ENCODE results near the gene FXYD3.

Gene FXYD3, protein sequence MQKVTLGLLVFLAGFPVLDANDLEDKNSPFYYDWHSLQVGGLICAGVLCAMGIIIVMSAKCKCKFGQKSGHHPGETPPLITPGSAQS

DNA sequence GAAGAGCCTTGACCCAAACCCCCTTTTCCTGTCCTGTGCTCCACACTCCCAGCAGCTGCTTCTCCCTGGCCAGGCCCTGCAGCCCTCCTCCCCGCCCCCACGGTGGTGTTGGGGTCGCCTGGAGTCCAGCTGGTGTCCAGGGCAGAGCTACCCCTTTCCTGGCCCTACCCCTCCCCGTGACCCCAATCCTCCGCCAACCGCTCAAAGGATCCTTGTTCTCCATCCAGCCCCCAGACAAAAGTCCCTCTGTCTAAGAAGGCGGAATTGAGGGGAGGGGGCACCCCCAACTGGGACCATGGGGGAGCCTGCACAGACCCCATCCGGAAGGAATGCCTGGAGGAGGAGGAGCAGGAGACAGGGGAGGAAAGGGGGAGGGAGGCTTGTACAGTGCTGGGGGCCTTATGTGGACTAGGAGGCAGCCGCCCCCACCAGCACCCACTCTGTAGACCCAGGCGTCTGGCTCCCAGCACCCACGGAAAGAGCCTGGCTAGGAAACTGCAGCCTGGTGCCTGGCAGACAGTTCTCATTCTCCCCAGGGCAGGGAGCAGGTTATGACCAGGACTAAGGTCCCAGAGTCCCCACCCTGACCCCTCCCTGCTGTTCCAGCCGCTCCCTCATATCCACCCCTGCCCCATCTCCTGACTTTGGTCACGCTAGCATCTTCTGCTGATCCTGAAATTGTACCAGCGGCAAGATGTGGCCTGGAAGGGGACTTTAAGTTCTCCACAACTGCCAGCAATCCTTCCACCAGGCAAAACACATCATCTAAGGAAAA, at the start of gene FXYD3:
Gene FXYD3 (plus strand): TSS at position 647 of the 775 bp plus-strand sequence. CDS start 3,554 bp downstream, outside the sequence.
- peak within 1 kb of the TSS; percentile 98 for H3K4me3 ChIP-seq (ENCODE audit: low read length)
- peak; percentile 47 for DNase-seq (ENCODE audit: low read depth)
- TF ChIP-seq, protein P1, sequence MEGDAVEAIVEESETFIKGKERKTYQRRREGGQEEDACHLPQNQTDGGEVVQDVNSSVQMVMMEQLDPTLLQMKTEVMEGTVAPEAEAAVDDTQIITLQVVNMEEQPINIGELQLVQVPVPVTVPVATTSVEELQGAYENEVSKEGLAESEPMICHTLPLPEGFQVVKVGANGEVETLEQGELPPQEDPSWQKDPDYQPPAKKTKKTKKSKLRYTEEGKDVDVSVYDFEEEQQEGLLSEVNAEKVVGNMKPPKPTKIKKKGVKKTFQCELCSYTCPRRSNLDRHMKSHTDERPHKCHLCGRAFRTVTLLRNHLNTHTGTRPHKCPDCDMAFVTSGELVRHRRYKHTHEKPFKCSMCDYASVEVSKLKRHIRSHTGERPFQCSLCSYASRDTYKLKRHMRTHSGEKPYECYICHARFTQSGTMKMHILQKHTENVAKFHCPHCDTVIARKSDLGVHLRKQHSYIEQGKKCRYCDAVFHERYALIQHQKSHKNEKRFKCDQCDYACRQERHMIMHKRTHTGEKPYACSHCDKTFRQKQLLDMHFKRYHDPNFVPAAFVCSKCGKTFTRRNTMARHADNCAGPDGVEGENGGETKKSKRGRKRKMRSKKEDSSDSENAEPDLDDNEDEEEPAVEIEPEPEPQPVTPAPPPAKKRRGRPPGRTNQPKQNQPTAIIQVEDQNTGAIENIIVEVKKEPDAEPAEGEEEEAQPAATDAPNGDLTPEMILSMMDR (IDR thresholded peaks at IDR 0.05; ENCODE audit: insufficient read depth, low read depth, low read length, missing control alignments) = no peak

DNA sequence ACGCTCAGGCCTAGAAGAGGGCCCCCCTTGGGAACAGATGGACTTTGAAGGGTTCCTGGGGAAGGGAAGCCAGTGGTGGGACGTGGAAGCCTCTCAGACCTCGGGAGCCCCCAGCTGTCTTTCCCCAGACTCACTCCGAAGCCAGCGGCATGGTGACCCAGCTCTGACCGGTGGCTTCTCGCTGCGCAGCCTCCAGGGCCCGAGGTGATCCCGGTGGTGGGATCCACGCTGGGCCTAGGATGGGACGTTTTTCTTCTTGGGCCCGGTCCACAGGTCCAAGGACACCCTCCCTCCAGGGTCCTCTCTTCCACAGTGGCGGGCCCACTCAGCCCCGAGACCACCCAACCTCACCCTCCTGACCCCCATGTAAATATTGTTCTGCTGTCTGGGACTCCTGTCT, 49.5 kb upstream of the FXYD3 start:
- no peak for DNase-seq (ENCODE audit: low read depth)
- H3K4me3 ChIP-seq (ENCODE audit: low read length) = no peak overlapping the region
- TF ChIP-seq, protein P1 (IDR thresholded peaks at IDR 0.05; ENCODE audit: insufficient read depth, low read depth, low read length, missing control alignments) = no peak

DNA sequence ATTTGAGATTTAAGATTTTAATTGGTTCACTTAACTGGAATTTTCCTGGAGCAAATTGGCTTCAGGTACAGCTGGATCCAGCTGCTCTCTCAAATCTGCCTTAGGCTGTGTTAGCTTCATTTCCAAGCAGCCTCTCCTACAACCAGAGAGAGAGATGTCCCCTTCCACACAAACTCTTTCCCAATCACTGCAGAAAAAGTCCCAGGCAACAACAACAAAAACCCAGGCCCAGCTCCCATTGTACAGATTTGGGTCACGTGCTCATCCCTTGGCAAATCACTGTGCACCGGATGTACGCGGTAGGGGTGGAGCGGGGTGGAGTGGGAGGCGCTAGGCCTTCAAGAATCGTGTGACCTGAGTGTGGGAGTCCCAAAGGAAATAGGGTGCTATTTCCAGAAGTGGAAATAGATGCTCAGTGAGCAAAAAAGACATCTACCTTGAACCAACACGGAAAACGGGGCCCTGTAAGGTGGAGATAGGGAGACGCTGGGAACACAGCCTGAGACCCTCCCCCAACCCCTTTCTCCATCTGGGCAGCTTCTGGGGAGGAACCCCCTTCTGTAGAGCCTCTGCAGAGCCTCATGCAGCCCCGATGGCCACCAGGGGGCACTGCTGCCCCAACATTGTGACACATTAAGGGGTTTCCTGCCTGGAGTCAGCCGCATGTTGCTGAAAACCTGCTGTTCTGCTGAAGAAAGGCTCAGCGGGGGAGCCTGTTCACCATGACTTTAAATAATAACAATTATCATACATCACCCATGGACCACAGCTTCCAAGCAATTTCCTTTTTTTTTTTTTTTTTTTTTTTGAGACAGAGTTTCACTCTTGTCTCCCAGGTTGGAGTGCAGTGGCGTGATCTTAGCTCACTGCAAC, 48.7 kb upstream of the FXYD3 start:
- TF ChIP-seq, protein P1 (IDR thresholded peaks at IDR 0.05; ENCODE audit: insufficient read depth, low read depth, low read length, missing control alignments) = peak; percentile 94
- no peak overlapping the region for H3K4me3 ChIP-seq (ENCODE audit: low read length)
- DNase-seq (ENCODE audit: low read depth) = peak; percentile 81

DNA sequence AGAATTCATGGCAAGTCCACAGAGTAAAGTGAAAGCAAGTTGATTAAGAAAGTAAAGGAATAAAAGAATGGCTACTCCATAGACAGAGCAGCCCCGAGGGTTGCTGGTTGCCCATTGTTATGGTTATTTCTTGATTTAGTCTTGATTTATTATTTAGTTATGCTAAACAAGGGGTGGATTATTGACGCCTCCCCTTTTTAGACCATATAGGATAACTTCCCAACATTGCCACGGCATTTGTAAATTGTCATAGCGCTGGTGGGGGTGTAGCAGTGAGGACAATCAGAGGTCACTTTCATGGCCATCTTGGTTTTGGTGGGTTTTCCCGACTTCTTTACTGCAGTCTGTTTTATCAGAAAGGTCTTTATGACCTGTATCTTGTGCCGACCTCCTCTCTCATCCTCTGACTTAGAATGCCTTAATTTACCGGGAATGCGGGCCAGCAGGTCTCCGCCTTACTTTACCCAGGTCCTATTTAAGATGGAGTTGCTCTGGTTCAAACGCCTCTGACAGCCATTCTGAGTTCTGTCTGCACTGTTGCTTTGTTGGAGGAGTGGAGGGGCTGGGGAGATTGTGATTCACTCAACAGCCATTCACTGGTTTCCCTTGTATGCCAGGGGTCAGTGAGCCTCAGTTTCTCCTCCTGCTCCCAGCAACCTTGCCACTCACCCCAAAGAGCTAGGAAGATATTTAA, 46.5 kb upstream of the FXYD3 start:
- no peak for DNase-seq (ENCODE audit: low read depth)
- TF ChIP-seq, protein P1 (IDR thresholded peaks at IDR 0.05; ENCODE audit: insufficient read depth, low read depth, low read length, missing control alignments) = no peak

DNA sequence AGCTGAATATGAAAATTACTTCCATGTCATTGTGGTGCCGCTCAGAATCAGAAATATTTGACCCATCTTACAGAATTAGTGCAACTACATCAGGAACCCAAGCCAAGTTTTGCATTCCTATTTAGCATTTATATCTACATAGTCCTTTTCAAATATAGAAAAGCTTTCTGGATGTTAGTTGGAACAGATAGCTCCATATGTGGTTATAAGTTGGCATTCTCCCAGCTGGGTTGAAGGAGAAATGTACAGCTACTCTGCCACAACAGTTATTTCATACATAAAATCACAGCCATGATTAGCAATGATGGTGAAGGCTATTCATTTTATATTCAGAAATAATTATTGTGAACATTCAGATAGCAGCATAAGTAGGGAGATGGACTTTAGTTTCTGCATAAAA, 45.9 kb upstream of the FXYD3 start:
- H3K4me3 ChIP-seq (ENCODE audit: low read length) = no peak overlapping the region
- TF ChIP-seq, protein P1 (IDR thresholded peaks at IDR 0.05; ENCODE audit: insufficient read depth, low read depth, low read length, missing control alignments) = no peak
- no peak for DNase-seq (ENCODE audit: low read depth)

More for the DNA sequence above, 46.5 kb upstream of the FXYD3 start:
- no peak overlapping the region for H3K4me3 ChIP-seq (ENCODE audit: low read length)

DNA sequence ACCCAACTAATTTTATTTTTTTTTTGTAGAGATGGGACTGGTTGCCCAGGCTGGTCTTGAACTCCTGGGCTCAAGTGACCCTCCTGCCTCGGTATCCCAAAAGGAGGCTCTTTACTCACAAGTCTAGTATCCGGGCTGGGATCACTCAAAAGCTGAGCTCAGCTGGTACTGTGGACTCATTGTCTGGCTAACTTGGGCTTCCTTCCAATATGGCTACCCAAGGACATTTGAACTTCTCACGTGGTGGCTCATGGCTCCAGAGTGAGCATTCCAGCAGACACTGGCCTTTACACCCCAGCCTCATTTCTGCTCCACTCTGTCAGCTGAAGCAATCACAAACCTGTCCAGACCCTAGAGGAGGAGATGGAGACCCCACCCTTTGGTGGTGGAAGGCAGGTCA, 45.2 kb upstream of the FXYD3 start:
- no peak overlapping the region for H3K4me3 ChIP-seq (ENCODE audit: low read length)
- TF ChIP-seq, protein P1 (IDR thresholded peaks at IDR 0.05; ENCODE audit: insufficient read depth, low read depth, low read length, missing control alignments) = no peak
- DNase-seq (ENCODE audit: low read depth) = no peak
